Umbilical cord (tissue), 2 donors: ENCODE measurements around the gene PRX. TPM values are rescaled to one million over a fixed set of nuclear protein-coding genes. Genes with fewer than 3 reads are reported as not detected.
"Not testable (repeated sequence)": the region's sequence is repeated elsewhere in the genome, so short reads cannot be mapped to it uniquely, and the experiment has no call there.

ENCODE experiments used
- DNase-seq: peaks from one replicate; pipeline ENCODE4 v3.0.0-alpha.2; 2015; ENCODE audit warnings: low spot score
- total RNA-seq: library from RNA; depleted of rRNA; stranded (reverse); fragments of >200 nt; gene quantifications from one replicate; pipeline ENCODE4 v1.2.3, GENCODE V29; 2014; ENCODE audit warnings: low replicate concordance; ENCODE audit not compliant: insufficient read depth

PRX gene
- total RNA-seq, 1 donor from 2014 or later: 2.6 TPM

DNA sequence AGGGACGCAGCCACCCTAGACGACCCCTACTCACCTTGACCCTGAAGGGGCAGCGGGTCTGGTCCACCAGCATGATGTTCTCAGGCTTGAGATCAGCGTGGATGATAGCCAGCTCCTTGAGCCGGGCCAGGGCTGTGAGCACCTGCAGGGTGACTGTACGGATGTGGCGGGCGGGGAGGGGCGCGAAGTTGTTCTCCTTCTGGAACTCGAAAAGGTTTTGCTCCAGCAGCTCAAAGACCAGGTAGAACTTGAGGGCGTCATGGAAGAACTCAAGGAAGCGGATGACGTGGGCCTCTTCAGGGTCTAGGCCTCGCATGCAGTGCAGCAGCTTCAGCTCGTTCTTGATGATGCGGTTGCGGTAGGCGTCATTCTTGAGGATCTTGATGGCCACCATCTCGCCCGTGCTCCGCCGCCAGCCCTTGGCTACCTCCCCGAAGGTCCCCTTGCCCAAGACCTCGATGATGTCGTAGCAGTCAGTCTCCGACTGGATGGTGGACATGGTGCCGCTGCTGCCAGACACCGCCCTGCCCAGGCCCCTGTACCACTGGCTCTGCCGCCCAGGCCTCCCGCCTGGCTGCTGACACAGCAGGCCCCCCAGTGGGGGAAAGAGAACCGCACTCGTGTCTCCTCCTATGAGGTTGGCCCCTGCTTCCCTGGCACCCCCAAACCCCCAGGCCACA lies 23.6 kb downstream of the PRX start:
- no peak for DNase-seq

DNA sequence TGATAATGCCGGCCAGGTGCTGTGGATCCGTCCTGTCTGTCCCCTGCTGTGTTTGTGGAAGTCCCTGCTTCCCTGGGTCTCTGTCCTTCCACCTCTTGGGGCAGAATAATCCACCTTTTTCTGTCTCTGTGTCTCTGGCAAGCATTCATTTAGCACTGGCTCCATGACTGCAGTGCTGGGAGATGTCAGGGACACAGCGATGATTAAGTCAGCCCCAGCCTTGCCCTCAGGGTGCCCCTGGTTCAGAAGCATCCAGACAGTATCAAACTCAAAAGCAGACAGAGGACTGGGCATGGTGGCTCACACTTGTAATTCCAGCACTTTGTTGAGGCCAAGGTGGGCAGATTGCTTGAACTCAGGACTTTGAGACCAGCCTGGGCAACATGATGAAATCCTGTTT lies 24.7 kb downstream of the PRX start:
- DNase-seq: no peak

DNA sequence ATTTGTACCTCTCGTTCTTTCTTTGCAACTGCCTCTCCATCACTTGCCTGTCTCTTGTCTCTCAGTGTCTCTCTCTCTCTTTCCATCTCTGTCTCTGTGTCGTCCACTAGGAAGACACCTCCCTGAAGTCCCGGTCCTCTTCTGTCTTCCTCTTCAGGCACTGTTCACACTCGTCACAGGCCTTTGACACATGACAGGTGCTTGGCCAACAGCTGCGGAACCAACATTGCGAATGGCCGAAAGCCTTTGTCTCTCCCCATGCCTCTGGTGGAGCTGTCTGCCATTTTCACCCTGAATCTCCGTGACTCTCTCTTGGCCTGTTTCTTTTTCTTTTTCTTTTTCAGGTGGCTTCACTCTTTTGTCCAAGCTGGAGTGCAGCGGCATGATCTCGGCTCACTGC lies 26.0 kb downstream of the PRX start:
- no peak for DNase-seq

DNA sequence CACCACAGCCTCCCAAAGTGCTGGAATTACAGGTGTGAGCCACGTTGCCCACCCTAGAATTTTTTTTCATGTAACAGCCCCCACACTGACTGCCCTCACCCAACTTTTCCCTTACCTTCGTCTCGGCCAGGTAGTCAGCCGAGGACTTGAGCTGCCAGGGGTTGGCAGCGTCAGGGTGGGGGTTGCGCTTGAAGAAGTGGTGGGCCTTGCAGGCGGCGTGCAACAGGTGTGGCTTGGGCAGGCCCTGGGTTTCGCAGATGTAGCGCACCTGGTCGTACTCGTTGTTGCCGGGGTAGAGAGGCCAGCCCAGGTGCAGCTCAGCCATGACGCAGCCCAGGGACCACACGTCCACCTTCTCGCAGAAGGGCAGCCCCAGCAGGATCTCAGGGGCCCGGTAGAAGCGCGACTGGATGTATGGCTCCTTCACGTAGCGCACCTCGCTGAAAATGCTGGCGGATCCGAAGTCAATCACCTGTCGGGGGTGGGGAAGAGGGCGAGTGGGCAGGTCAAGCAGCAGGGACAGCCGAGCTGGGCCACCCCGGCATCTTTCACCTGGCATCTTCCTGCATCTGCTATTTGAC lies 29.4 kb downstream of the PRX start:
- DNase-seq: no peak

DNA sequence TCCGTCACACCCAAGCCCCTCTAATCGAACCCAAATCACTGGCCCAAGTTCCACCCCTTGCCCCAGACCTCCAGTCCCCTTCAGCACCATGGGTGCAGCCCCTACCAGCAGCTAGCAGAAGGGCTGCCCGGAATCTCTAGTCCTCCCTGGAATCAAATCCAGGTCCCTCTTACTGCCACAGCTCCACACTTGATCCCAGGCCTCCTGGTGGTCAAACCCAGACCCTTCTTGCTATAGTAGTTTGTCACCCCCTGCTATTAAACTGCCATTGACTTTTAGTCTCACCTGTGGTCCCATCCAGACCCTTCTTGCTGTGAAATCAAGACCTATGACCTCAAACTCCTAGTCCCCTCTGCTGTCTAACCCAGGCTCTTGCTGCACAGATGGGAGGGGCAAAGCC lies 31.9 kb downstream of the PRX start:
- DNase-seq: no peak

DNA sequence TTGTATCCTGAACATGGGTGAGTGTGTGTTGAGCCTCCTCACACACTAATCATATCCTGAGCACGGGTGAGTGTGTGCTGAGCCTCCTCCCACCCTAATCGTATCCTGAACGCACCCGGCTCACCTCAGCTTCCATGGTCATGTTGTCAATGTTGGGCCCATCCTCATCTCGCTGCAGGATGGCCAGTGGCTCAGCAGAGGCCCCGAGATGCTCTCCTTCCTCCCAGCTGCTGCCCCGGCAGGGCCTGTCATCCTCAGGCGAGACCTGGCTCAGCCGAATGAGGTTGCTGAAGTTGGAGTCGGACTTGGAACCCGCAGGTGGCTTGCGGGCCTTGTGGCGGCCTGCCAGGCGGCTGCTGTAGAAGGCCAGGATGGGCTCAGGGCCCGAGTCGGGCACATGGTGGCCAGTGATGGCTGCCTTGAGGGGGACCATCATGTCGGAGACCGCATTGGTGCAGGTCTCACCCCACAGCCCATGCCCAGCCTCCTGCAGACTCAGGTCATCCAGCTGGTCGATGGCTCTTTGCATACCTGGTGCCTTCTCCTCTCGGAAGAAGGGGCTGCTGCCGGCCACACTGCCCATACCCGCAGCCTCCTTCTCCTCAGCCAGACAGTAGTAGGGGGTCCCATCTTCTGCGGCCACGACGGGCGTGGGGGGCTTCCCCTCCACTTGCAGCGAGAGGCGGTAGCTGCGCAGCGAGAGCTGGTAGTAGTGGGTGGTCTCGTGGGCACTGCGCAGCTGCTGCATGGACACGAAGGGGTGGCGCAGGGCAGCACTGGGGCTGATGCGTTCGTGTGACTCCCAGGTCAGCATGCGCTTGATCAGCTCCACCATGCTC lies 32.8 kb downstream of the PRX start:
- no peak for DNase-seq

DNA sequence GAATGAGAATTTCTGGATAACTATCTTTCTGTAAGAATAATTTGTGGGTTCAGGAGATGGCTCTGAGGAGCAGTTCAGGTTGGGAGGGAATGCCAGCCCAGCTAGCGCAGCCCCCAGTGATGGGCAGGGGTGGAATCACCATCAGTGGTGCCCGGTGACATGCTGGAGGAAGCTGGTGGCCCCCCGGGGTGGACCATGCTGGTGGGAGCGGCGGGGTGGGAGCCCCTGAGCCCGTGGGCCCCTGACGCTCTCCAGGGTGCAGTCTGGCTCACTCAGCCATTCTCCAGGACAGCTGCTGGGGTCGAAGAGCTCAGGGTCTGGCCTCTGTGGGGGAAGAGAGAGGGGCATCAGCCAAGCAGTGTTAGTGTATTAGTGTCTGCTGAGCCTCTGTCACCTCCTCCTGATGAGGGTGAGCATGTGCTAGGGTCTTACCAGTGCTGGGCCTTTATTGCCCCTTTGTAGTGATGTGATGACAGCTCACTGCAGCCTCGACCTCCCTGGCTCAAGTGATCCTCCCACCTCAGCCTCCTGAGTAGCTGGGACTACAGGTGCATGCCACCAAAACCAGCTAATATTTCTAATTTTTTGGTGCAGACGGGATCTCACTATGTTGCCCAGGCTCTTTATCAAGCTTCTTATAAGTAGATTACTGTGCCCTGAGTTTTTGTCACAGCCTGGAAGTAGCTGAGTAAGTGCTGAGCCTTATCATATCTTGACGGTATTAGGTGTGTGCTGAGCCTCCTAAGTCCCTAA lies 33.6 kb downstream of the PRX start:
- DNase-seq: no peak

DNA sequence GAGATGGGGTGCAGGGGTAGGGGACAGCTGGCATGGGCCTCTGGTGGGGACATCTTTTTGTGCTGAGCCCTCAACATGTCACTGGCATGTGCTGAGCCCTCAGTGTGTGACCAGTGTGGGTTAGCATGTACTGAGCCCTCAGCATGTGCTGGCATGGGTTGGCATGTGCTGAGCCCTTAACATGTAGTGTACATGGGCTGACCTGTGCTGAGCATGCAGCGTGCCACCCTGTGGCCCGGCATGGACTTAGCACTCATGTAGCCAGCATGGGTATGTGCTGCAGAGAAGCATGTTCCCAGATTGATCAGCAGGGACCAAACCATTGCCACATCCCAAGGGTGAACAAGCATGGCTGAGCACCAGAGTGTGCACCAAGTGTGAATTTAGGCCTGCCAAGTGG lies 34.7 kb downstream of the PRX start:
- no peak for DNase-seq

DNA sequence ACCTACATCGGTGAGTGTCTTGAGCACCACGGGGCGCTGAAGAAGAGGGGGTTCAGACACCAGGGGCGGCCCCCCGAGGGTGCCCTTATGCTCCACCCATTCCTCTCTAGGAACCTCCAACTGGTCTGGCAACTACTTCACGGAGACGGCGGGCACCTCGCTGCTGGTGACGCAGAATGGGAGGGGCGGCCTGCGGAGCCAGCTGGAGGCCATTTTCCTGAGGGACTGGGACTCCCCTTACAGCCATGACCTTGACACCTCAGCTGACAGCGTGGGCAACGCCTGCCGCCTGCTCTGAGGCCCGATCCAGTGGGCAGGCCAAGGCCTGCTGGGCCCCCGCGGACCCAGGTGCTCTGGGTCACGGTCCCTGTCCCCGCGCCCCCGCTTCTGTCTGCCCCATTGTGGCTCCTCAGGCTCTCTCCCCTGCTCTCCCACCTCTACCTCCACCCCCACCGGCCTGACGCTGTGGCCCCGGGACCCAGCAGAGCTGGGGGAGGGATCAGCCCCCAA lies 35.2 kb downstream of the PRX start:
- DNase-seq: no peak

DNA sequence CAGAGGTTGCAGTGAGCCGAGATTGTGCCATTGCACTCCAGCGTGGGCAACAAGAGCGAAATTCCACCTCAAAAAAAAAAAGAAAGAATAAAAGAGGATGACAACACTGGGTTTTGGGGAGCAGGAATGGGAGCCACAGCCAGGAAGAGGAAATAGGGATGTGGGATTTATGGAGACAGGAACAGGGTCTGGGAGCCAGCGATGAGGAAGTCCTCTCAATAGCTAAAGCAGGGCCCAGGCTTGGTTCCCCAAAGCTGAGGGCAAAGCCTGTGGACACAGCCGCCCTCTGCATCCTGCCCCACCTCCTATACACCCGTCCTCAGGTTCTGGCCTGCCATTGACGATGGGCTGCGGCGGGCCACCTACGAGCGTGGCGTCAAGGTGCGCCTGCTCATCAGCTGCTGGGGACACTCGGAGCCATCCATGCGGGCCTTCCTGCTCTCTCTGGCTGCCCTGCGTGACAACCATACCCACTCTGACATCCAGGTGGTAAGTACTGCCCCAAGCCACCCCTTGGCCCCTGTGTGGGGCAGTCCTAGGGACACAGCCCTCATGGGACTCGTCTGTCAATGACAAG lies 36.8 kb downstream of the PRX start:
- DNase-seq: no peak

DNA sequence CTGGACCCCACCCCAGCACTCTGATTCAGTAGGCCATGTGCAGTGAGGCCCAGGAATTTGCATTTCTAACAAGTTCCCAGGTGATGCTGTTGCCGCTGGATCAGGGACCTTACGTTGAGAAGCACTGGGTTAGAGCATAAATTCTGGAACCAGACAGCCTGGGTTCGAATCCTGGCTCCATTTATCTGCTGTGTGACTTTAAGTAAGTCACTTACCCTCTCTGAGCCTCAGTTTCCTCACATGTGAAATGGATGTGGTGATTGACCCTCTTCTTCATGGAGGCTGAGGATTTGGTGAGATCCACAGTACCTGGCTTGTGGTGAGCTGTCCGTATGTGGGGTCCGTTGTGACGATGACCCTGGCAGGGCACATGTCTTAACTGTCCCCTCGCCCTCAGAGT lies 39.1 kb downstream of the PRX start:
- no peak for DNase-seq

DNA sequence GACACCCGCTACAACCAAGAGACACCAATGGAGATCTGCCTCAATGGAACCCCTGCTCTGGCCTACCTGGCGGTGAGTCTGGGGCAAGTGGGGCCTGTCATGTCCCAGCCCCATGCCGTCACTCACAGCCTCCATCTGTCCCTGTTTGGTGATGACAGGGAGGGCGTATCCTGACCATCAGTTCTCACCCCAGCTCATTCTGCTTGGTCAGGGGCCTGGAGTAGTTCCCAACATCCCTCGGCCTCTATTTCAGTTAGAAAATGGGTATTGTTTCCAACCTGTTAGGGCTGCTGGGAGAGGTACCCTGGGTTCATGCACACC lies 41.4 kb downstream of the PRX start:
- no peak for DNase-seq

DNA sequence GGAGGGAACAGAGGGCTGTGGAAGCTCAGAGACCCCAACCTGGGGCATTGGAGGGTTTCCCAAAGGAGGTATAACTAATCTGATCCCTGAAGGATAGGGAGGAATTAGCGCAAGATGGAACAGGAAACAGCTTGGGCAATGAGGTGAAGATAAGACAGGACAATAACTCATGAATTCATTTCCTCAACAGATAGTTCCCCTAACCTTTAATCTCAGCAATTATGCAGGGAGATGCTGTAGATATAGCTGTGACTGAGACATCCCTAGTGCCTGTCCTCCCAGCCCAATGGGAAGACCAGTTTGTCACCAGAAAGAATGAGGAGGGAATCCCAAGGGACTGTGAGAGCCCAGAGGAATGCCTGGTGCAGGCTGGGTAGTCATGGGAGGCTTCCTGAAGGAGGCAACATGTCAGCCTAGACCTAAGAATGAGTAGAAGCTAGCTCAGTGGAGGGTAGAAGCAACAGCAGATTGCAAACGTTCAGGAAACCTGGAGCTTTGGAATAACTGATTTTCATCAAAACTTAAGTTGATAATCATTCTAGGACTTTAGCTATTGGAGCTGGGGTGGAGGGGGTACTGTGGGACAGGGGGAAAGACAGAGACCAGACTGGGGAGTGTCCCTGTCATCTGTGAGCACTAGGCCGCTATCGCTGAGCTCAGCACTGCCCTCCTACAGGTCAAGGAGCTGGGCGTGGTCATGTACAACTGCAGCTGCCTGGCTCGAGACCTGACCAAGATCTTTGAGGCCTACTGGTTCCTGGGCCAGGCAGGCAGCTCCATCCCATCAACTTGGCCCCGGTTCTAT lies 42.0 kb downstream of the PRX start:
- no peak for DNase-seq

DNA sequence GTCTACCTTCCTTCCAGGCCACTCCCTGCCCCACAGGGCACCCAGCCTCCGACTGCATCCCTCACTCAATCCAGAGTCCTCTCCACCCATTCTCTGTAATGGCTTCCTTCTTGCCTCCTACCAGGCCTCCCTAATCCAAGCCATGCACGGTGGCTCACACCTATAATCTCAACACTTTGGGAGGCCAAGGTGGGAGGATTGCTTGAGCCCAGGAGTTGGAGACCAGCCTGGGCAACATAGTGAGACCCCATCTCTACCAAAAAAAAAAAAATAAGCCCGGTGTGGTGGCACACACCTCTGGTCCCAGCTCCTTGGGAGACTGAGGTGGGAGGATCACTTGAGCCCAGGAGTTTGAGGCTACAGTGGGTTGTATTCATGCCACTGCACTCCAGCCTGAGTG lies 42.9 kb downstream of the PRX start:
- DNase-seq: not testable (repeated sequence)

DNA sequence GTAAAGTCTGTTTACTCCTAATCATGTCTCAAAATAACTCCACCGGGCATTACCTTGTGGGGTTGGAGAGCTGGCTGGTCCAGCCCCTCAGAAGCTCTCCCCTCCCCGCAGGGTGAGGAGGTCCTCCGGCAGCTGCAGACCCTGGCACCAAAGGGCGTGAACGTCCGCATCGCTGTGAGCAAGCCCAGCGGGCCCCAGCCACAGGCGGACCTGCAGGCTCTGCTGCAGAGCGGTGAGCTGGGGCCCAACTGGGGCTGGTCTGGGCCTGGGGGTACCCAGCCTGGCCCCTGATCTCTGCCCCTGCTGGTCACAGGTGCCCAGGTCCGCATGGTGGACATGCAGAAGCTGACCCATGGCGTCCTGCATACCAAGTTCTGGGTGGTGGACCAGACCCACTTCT lies 43.4 kb downstream of the PRX start:
- DNase-seq: no peak

DNA sequence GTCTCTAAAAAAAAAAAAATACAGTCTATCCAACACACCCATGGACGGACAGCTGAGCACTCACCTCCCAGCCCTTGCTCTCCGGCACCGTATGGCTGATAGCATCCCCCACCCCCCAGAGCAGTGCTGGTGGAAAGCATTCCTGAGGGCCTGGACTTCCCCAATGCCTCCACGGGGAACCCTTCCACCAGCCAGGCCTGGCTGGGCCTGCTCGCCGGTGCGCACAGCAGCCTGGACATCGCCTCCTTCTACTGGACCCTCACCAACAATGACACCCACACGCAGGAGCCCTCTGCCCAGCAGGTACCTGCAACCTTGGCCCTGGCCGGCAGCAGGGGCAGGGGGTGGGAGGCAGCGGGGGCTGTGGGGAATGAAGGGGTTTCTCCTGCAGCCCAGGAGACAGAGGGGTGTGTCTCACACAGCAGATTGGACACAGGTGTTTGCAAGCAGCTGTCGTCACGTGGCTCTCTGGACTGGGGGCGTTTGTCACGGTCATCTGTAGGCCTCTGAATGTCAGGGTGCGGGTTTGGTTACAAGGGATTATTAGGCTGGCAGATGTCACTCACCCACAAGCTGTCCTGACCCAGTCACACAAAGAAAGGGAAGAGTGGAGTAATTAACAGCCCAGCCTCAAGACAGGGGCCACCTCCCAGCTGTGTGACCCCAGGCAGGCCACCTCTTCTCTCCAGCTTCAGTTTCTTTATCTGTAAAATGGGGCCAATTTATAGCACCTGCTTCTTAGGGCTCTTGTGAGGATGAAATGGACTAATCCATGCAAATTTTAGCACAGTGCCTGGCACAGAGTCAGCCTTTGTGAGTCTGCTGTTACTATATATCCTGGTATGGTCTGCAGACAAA lies 45.4 kb downstream of the PRX start:
- DNase-seq: no peak

DNA sequence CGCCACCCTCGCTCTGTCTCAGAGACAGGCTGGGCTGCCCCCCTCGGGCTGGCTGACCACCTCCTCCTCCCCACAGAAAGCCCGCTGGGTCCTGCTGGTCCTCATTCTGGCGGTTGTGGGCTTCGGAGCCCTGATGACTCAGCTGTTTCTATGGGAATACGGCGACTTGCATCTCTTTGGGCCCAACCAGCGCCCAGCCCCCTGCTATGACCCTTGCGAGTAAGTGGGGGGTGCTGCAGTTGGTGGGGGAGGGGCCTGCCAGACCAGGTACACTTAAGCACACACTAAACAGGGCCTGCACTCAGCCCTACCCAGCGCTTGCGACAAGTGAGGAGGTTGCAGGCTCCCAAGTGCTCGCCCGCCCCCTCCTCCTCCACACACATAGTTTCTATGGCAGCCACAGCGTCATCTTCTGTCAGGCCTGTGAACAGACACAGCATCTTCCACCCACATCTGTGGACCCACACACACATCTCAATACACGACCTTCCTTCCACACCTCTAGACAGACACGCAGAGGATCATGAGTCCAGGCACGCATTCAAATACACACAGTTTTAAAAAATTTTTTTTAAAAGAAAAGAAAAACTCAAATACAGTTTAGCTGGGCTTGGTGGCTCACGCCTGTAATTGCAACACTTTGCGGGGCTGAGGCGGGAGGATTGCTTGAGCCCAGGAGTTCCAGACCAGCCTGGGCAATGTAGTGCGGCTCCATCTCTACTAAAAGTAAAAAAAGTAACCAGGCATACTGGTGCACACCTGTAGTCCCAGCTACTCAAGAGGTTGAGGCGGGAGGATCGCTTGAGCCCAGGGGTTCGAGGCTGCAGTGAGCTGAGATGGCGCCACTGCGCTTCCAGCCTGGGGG lies 46.2 kb downstream of the PRX start:
- peak; percentile 72 for DNase-seq

DNA sequence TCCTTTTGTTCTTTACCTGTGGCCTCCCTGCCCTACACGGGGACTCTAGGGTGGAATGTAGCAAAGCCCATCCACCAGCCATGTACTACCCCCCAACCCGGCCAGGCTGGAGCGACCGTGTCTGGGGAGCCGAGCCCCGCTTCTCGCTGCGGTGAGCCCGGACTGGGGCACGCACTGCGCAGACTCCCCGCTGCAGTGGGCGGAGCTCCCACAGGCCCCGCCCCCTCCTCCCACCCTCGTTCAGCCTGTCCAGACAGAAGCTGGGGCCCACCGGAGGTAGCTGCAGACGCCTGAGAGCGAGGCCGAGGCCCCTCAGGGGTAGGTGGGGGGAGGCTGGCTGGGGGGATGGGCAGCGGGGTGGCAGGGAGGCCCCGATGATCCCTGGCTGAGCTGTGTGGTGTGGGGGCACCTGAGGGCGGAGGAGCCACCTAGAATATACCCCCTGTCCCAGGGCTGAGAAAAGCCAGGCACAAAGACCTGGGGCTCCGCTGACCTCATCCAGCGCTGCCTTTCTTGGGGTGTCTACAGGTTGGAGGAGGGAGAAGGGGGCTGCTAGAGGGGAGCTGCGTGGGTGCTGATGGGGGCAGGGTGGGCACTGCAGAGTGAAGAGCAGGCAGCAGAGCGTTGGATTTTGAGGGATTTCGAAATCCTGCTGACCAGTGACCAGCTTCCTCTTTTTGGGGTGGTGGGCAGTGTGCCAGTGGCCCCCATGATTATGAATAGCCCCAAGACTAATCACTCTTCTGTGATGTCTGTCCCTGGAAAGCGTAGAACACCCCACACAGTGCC lies 47.4 kb downstream of the PRX start:
- peak; percentile 92 for DNase-seq
